NCI-H446 treated with DMSO at 0.1 percent for 48 hours (cell line): ENCODE measurements around the gene PIGA.

ENCODE experiments used
- DNase-seq: peaks from one replicate; lab custom pipeline; 2025; lab: John Stamatoyannopoulos, UW

PIGA gene

GRCh38 chrX:15335135-15336022, at the start of gene PIGA:
Gene PIGA (minus strand): TSS chrX:15335523. CDS start chrX:15331930, 3,593 bp downstream.
- peak; percentile 91 for DNase-seq

GRCh38 chrX:15384304-15384703, 49.0 kb upstream of the PIGA start, which contains the start of gene VEGFD:
Gene VEGFD (minus strand): TSS chrX:15384413. CDS start chrX:15383946, 467 bp downstream.
- DNase-seq, result no peak

- DNase-seq, result no peak
Observed at GRCh38 chrX:15382813-15383212, 47.5 kb upstream of the PIGA start.

GRCh38 chrX:15376956-15377355, 41.6 kb upstream of the PIGA start:
- no peak for DNase-seq

GRCh38 chrX:15373976-15374375, 38.7 kb upstream of the PIGA start:
- no peak for DNase-seq

- no peak for DNase-seq
Observed at GRCh38 chrX:15366506-15367352, 31.4 kb upstream of the PIGA start.

- DNase-seq, result no peak
Observed at GRCh38 chrX:15359701-15360100, 24.4 kb upstream of the PIGA start.

GRCh38 chrX:15358533-15358932, 23.2 kb upstream of the PIGA start:
- DNase-seq, result no peak

GRCh38 chrX:15356444-15356843, 21.1 kb upstream of the PIGA start:
- DNase-seq, result no peak

GRCh38 chrX:15350329-15350996, 15.1 kb upstream of the PIGA start:
- DNase-seq, result no peak

- DNase-seq, result peak; percentile 44
Observed at GRCh38 chrX:15349046-15349445, 13.7 kb upstream of the PIGA start.

- DNase-seq, result no peak
Observed at GRCh38 chrX:15345976-15346375, 10.7 kb upstream of the PIGA start.

GRCh38 chrX:15344106-15344505, 8.8 kb upstream of the PIGA start:
- no peak for DNase-seq

GRCh38 chrX:15343075-15343476, 7.8 kb upstream of the PIGA start:
- DNase-seq, result no peak

GRCh38 chrX:15340867-15341266, 5.5 kb upstream of the PIGA start:
- DNase-seq, result no peak

GRCh38 chrX:15336023-15336413, 695 bp upstream of the PIGA start:
- DNase-seq, result no peak

- no peak for DNase-seq
Observed at GRCh38 chrX:15334561-15334960, 762 bp downstream of the PIGA start.

GRCh38 chrX:15328821-15329220, 6.5 kb downstream of the PIGA start:
- DNase-seq, result no peak

- no peak for DNase-seq
Observed at GRCh38 chrX:15328131-15328530, 7.2 kb downstream of the PIGA start.

- DNase-seq, result no peak
Observed at GRCh38 chrX:15322472-15322871, 12.9 kb downstream of the PIGA start.

- no peak for DNase-seq
Observed at GRCh38 chrX:15322072-15322471, 13.3 kb downstream of the PIGA start.

GRCh38 chrX:15321447-15321846, 13.9 kb downstream of the PIGA start:
- no peak for DNase-seq
